Measurements from ENCODE around the gene RGS3.

Gene RGS3

DNA sequence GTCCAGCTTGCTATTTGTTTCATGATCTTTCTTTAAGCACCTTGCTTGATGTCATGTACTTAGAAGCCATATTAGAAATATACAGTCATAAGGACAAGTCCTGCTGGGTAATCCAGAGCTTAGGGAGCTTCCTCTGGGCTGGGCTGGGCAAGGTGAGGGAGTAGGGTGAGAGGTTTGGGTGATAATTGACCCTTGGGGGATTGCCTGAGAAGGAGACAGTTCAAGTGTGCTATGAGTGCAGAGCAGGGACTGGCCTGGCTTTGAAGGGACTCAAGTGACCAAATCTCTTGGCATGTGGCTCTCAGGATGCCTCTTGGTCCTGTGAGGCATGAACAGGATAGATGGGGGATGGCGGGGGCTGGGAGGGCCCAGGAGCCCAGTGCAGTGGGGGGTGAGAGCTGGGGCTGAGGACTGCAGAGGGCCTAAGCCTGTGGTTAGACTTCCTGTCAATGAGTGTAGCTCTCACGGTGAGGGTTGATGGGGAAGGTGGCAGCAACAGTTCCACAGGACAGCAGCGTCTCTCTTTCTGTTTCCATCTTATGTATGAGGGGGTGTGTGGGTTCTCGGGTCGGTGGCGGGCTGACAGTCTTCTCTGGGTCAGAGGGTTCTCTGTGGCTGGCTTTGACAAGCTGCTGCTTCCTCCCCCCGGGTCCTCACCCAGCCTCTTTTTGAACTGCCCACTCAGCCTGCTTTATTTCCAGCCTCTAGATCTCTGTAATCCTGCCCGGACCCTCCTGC is 53.5 kb downstream of the RGS3 start:
- DNase-seq: no peak
- TF ChIP-seq GATA1 (IDR thresholded peaks at IDR 0.05; ENCODE audit: low read depth, low read length) (no peak), POLR2A (IDR thresholded peaks at IDR 0.05; ENCODE audit: low read length) (no peak)

DNA sequence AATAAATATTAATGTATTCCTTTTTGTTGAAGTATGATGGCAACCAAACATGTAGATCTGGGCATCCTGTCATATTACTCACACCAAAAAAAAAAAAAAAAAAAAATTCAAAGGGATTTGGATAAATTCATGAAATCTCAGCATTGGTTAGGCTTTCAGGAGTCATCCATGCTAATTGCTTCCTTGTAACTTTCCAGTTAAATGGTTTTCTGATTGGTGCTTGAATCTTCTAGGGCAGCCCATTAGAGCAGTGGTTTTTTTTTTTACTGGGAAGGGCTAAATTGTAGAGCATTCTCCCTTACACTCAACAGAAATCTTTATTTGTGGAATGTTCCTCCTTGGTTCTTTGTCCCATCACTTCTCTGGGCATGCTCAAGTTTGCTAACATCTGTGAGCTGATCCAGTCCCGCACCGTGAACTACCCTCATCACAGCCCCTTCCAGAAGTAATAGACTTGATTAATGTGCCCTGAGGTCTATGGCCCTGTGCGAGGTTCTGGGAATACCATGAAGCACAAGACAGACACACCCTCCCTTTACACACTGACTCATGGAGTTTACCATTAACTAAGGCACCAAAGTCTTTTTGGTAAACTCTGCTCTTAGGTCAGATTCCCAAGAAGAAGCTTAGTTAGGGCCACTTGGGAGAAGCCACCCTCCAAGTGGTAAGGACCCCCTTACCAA is 56.0 kb downstream of the RGS3 start:
- TF ChIP-seq POLR2A (IDR thresholded peaks at IDR 0.05; ENCODE audit: low read length) (no peak), GATA1 (IDR thresholded peaks at IDR 0.05; ENCODE audit: low read depth, low read length) (no peak)
- DNase-seq: no peak

DNA sequence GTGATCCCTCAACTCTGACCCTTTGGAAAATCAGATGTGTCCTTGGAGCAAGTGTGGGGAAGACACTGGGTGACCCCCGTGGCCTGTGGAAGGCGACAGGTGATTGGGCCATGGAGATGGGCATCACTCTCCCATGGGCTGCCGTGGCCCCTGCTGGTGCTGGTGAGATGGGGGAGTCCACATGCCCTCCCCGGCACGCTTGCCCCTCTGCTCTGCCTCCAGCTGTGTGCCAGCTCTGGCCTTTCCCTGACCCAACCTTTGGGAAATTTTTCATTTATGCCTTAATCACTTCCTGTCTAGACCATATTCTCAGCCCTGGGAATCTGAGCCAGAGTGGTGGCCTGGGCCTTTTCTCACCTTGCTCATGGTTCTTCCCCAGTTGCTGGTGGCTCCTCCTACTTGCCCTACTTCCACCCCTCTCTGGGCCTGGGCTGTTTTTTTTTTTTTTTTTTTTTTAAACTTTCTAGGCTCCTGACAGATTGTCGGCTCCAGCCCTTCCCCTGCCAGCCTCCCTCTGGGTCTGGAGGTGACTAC is 56.6 kb downstream of the RGS3 start:
- DNase-seq: no peak
- TF ChIP-seq POLR2A (IDR thresholded peaks at IDR 0.05; ENCODE audit: low read length) (no peak), GATA1 (IDR thresholded peaks at IDR 0.05; ENCODE audit: low read depth, low read length) (no peak)

DNA sequence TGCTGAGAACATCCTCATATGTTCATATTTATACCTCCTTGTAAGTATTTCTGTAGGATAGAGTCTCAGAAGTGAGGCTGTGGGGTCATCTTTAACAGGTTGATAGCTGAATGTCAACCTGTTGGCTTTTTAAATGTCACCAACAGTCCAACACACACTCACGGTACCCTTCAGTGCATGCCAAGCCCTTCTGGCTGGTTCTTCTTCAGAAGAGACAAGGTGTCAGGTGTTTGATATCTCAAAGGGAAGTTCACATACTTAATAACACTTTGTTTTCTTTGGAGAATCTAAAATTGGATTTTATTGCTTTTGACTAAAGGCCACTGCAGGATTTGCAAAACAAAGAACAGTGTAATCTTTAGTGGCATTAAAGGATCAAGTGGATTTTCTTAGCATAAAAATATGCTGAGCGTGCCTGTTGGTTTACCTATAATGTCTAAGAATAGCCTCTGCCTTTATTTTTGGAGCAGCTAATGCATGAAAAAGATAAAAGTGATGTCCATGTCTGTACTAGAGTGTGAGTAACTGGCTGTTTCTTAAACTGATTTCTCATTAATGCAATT is 58.2 kb downstream of the RGS3 start:
- TF ChIP-seq GATA1 (IDR thresholded peaks at IDR 0.05; ENCODE audit: low read depth, low read length) (no peak), POLR2A (IDR thresholded peaks at IDR 0.05; ENCODE audit: low read length) (no peak)
- no peak for DNase-seq

DNA sequence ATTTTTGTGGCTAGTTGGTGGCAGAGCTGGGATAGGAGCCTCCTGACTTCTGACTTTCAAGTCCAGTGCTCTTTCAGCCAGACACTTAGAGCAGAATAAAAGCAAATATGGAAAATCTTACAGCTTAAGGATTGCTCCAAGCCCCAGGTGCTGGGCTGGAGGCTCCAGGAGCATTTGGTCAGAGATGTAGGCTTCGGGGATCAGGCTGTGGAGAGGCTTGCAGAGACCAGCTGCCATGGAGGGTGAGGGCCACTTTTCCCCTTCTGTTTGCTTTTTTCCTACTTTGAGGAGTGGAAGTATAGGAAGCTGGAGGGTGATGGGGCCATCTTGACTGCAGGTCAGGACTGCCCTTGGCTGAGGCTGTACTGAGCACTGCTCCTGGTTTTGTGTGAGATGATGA is 58.9 kb downstream of the RGS3 start:
- TF ChIP-seq POLR2A (IDR thresholded peaks at IDR 0.05; ENCODE audit: low read length): no peak
- TF ChIP-seq GATA1 (IDR thresholded peaks at IDR 0.05; ENCODE audit: low read depth, low read length): no peak
- no peak for DNase-seq

DNA sequence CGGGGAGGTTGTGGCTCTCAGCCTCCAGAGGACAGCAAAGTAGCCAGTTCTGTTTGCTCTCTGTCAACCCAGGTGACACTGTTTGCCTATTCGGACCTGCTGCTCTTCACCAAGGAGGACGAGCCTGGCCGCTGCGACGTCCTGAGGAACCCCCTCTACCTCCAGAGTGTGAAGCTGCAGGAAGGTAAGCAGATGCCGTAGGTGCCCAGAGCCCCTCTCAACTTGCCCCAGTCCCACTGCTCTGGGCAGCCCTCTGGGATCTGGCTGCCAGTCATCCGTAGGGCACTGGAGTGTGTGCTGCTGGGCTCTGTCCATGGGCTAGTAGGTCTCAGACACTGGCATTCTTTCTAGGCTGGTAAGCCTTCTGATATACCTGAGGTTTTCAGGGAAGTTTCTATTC is 59.3 kb downstream of the RGS3 start:
- TF ChIP-seq GATA1 (IDR thresholded peaks at IDR 0.05; ENCODE audit: low read depth, low read length): no peak
- no peak for TF ChIP-seq POLR2A (IDR thresholded peaks at IDR 0.05; ENCODE audit: low read length)
- DNase-seq: no peak

DNA sequence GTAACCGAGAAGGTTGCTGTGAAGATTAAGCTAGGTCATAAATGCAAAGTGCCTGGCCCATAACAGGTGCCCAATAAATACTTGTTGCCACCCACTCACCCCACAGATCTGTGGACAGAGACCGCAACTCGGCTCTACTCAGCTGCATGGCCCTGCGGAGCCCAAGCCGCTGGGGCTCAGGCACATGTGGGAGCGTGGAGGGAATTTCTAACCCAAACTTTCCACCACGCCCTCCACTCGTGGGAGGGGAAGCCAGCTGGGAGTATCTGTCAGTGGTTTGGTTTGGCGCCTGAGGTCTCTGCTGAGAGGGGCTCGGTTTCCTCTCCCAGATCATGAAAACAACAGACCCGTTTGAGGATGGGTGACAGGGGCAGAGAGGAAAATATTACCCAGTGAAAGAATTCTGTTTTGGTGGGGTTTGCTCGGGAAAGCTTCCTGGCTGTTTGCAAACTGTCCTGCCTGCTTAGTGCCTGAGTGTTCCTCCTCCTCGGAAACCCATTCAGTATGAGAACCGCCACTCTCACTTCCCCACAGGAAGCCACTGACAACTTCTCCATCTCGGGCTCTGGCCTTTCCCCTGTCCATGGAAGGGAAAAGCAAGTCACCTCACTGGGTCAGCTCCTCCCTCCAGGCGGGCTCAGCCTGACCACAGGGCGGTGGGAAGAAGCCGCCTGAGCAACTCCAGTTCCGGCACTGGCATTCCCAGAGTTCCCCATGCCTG is 60.1 kb downstream of the RGS3 start:
- no peak for TF ChIP-seq POLR2A (IDR thresholded peaks at IDR 0.05; ENCODE audit: low read length)
- no peak for TF ChIP-seq GATA1 (IDR thresholded peaks at IDR 0.05; ENCODE audit: low read depth, low read length)
- no peak for DNase-seq

DNA sequence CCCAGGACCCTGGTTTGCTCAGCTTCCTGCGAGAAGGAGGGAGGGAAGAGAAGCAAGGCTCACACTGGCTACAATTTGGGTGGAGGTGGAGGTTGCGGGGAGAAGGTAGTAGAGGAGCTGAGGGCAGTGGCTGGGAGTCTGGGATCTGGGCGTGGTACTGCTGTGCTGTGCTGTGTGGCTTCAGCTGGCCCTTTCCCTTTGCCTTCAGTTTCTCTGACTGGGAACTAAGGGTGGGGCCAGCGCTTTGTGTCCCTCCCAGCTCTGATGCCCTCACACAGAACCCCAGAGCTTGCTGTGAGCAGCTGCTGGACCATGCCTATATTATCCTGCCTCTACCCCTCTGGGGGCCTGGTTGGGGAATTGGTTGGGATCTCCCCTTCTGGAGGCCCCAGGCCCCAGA is 60.9 kb downstream of the RGS3 start:
- no peak for DNase-seq
- no peak for TF ChIP-seq GATA1 (IDR thresholded peaks at IDR 0.05; ENCODE audit: low read depth, low read length)
- no peak for TF ChIP-seq POLR2A (IDR thresholded peaks at IDR 0.05; ENCODE audit: low read length)

DNA sequence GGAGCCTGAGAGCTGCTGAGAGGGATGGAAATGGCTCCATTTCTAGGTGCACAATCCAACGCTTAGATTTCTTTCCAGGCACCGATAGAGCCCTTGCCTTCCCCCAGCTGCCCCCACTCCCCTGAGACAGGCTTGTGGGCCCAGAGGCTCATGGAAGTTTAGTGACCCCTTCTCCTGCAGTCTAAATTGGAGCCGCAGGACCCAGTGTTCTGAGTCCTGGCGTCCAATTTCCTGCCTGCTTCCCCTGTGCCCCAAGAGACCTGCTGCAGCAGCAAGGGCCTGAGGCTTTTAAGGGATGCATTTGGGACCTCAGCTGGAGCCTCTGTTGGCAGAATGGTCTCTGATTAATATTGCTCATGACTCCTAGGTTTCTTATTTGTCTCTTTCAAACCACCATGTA is 61.7 kb downstream of the RGS3 start:
- DNase-seq: no peak
- no peak for TF ChIP-seq GATA1 (IDR thresholded peaks at IDR 0.05; ENCODE audit: low read depth, low read length)
- no peak for TF ChIP-seq POLR2A (IDR thresholded peaks at IDR 0.05; ENCODE audit: low read length)

DNA sequence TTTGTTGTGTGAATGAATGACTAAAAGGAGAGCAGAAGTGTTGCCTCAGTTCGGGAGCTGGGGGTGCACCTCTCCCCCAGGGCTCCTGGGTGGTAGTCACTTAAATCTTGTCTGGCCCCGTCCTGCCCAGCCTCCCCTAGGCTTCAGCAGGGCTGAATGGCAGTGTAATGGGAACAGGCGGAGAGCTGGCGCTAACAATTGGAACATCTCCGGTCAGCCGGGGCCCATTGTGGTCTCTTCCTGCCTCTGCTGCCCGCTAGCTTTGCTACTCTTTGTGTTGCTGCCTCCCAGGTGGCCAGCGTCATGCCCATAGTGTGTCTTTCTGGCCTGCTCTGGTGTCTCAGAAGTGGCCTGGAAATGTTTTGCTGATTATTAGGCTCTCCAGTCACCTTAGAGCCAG is 62.3 kb downstream of the RGS3 start:
- DNase-seq: no peak

DNA sequence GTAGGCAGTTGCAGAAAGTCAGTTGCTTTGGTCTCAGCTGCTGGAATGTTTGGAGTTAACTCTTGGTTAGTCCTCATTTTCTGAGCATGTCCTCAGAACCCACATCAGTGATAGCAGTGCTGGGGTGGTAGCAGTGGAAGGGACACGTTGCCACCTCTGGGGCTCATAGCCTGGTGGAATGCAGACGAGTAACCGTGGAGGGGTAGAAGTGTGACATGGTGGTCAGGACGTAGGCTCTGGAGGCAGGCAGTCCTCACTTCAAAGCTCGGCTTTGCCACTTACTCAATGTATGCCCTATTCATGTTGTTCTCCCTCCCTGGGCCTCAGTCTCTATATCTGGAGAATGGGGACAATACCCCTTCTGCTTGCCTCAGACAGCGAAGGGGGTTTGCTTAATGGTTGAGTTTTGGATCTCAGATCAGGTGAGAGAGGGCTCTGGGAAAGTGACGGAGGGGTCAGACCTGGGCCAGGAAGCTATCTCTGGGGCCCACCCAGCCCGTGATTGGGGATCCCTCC is 62.8 kb downstream of the RGS3 start:
- no peak for DNase-seq
- TF ChIP-seq GATA1 (IDR thresholded peaks at IDR 0.05; ENCODE audit: low read depth, low read length) (no peak), POLR2A (IDR thresholded peaks at IDR 0.05; ENCODE audit: low read length) (no peak)

More for the DNA sequence above, 62.3 kb downstream of the RGS3 start:
- no peak for TF ChIP-seq GATA1 (IDR thresholded peaks at IDR 0.05; ENCODE audit: low read depth, low read length)
- no peak for TF ChIP-seq POLR2A (IDR thresholded peaks at IDR 0.05; ENCODE audit: low read length)

DNA sequence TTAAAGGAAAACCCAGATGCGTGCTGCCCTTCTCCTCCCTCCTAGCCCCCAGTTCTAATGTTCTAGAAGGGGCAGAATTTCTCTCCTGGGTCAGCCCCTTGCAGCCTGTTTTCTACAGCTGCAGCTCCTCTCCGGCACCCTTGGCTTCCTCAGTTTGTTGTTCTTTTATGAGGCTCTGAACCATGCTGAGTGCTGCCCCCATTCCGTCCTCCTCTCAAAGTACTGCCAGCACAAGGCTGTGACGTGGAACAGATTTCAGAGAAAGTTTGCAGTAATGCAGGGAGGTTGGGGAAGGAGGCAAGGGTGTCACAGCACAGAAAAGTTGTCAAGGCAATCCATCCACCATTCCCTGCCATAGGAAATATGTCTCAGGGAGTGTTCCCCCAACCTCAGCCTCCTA is 63.3 kb downstream of the RGS3 start:
- TF ChIP-seq GATA1 (IDR thresholded peaks at IDR 0.05; ENCODE audit: low read depth, low read length) (no peak), POLR2A (IDR thresholded peaks at IDR 0.05; ENCODE audit: low read length) (no peak)
- no peak for DNase-seq

DNA sequence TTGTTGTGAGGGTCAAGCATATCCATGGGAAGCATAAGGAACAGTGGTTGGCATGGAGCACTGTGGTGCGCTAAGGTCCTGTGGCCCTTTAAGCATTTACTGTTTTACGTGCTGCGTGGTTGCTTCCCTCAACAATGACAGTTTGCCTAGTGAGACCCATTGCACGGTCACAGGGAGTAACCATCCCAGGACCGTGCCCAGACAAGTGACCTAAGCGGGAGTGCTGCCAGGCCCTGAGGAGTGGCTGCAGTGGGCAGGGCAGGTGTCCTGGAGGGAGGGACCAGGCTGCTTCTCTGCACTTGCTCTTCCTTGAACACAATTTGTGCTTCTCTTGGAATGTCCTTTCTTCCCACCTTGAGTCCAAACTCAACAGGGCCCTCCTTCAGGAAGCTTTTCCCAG is 64.6 kb downstream of the RGS3 start:
- DNase-seq: no peak
- TF ChIP-seq GATA1 (IDR thresholded peaks at IDR 0.05; ENCODE audit: low read depth, low read length) (no peak), POLR2A (IDR thresholded peaks at IDR 0.05; ENCODE audit: low read length) (no peak)

DNA sequence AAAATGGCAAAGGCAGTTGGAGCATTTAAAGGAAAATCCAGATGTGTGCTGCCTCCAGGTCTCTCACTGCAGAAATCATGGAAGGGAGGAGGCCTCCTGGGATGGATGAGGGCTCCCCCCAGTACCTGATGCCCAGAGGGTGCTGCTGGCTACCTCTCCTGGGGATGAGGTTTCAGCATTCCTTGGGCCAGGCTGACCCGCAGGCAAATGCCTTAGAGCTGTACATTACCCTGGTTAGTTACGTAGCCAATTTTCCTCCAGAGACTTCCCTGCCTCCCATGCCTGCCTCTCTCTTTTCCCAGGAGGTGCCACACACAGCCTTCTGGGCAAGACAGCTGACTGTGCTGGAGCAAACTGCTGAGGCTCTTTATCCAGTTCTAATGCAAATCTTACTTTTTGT is 65.3 kb downstream of the RGS3 start:
- no peak for DNase-seq
- TF ChIP-seq GATA1 (IDR thresholded peaks at IDR 0.05; ENCODE audit: low read depth, low read length) (no peak), POLR2A (IDR thresholded peaks at IDR 0.05; ENCODE audit: low read length) (no peak)

Measured in erythroblast (primary cell).